K562 (cell line): ENCODE data around the gene UVRAG. TPM values are rescaled to one million over a fixed set of nuclear protein-coding genes. Genes with fewer than 3 reads are reported as not detected.

ENCODE experiments used
- ATAC-seq: fragments of 200-7000 bp; cut with Tn5 transposase; 3 replicates; pipeline ENCODE4 v1.9.1; 2020; ENCODE audit warnings: moderate library complexity
- BruUV-seq: library from RNA; stranded (reverse); fragments of 400-500 nt; replicated peaks from 2 replicates; lab custom pipeline; 2021; lab: Mats Ljungman, UMichigan
- CTCF ChIA-PET: fragments of 300-600 bp; formaldehyde crosslinking; extraction: SDS; loops from one replicate; lab custom pipeline; 2021; ENCODE audit warnings: low intra/inter-chr PET ratio; lab: Yijun Ruan, JAX
- POLR2A ChIA-PET: fragments of 300-600, 350-650 bp; sonication (Branson Sonifier 250); formaldehyde crosslinking; extraction: SDS; loops from one replicate; lab custom pipeline; 2021; ENCODE audit warnings: antibody characterized with exemption, inconsistent platforms; lab: Yijun Ruan, JAX
- DNase-seq, 4 experiments: peaks; one replicate each; pipeline versions ENCODE4 v3.0.0 to v3.0.0-alpha.2; 2011 to 2018; ENCODE audit warnings: low spot score in 3 of 4, mixed read lengths in 3 of 4; ENCODE audit errors: extremely low read depth in 1 of 4
- FAIRE-seq: peaks from 2 replicates; lab custom pipeline; 2011; peaks lifted over from hg19 to GRCh38; lab: Jason Lieb, UNC
- H2AFZ ChIP-seq: 2 replicates; pipeline ENCODE4 v1.6.0; 2011; ENCODE audit warnings: low read depth, low read length, control low read depth, inconsistent platforms
- H3K27ac ChIP-seq: fragments of 200-600 bp; 3 replicates; pipeline ENCODE4 v1.8.0; 2011; ENCODE audit warnings: low read depth, mild to moderate bottlenecking, control low read depth, inconsistent platforms, low read length, moderate library complexity, mixed read lengths; ENCODE audit errors: extremely low read depth
- H3K27me3 ChIP-seq, 2 experiments: fragments of 300-600 bp in 1 of 2; 2 replicates in 1 of 2; 3 replicates in 1 of 2; pipeline versions ENCODE4 v1.6.0 to v1.8.0; 2011; ENCODE audit warnings: inconsistent platforms in 2 of 2, low read length in 2 of 2, mild to moderate bottlenecking in 1 of 2, mixed read lengths in 1 of 2, moderate library complexity in 1 of 2; ENCODE audit not compliant: control insufficient read depth in 2 of 2, insufficient read depth in 2 of 2
- H3K36me3 ChIP-seq: fragments of 300-600 bp; 3 replicates; pipeline ENCODE4 v1.8.0; 2011; ENCODE audit warnings: mild to moderate bottlenecking, low read length, inconsistent platforms; ENCODE audit not compliant: control insufficient read depth, insufficient read depth
- H3K4me1 ChIP-seq, 2 experiments: fragments of 200-600 bp in 1 of 2; replicated peaks in 1 of 2; 2 replicates in 1 of 2; 3 replicates in 1 of 2; pipeline versions ENCODE4 v1.5.1 to v1.8.0; 2011; ENCODE audit warnings: inconsistent platforms in 2 of 2, low read length in 2 of 2, mild to moderate bottlenecking in 1 of 2, mixed read lengths in 1 of 2, moderate library complexity in 1 of 2; ENCODE audit not compliant: control insufficient read depth in 2 of 2, insufficient read depth in 2 of 2
- H3K4me2 ChIP-seq: 2 replicates; pipeline ENCODE4 v1.6.1; 2011; ENCODE audit warnings: low read length, control low read depth, inconsistent platforms, mixed read lengths; ENCODE audit not compliant: insufficient read depth
- H3K4me3 ChIP-seq: fragments of 200-600 bp; sonication (generic), shearing (Covaris generic); 2 replicates; pipeline ENCODE4 v1.5.1; 2016; ENCODE audit warnings: control low read depth, inconsistent platforms
- H3K79me2 ChIP-seq: fragments of 200-600 bp; 3 replicates; pipeline ENCODE4 v1.8.0; 2011; ENCODE audit warnings: low read length, inconsistent platforms; ENCODE audit not compliant: control insufficient read depth, insufficient read depth
- H3K9ac ChIP-seq, 2 experiments: 2 replicates each; pipeline versions ENCODE4 v1.6.0 to v1.6.1; 2011; ENCODE audit warnings: low read depth in 2 of 2, low read length in 2 of 2, control low read depth in 1 of 2, inconsistent platforms in 1 of 2, mild to moderate bottlenecking in 1 of 2, mixed read lengths in 1 of 2; ENCODE audit not compliant: insufficient read depth in 1 of 2
- H3K9me1 ChIP-seq: one replicate; pipeline ENCODE4 v1.6.0; 2011; ENCODE audit warnings: inconsistent platforms, mild to moderate bottlenecking, low read length, moderate library complexity; ENCODE audit not compliant: control insufficient read depth, insufficient read depth
- H3K9me3 ChIP-seq: replicated peaks from 2 replicates; pipeline ENCODE4 v1.5.1; 2011; ENCODE audit warnings: low read depth, low read length, inconsistent platforms; ENCODE audit not compliant: control insufficient read depth, insufficient read depth
- H4K20me1 ChIP-seq: replicated peaks from 2 replicates; pipeline ENCODE4 v1.6.1; 2011; ENCODE audit warnings: low read length, inconsistent platforms, mixed read lengths; ENCODE audit not compliant: control insufficient read depth, insufficient read depth
- COPS2 ChIP-seq: fragments of 450-650 bp; conservative IDR thresholded peaks from 2 replicates; pipeline ENCODE4 v1.6.1; 2016; ENCODE audit warnings: mild to moderate bottlenecking, moderate library complexity
- ELF1 ChIP-seq: fragments of 200-800 bp; sonication (Bioruptor generic); IDR thresholded peaks from 2 replicates; pipeline ENCODE4 v1.6.1; 2016; ENCODE audit warnings: missing genetic modification characterization, missing compliant biosample characterization
- ETV5 ChIP-seq: sonication (generic); formaldehyde crosslinking; IDR thresholded peaks from 2 replicates; pipeline ENCODE4 v1.4.0; 2020; ENCODE audit warnings: low read depth, mild to moderate bottlenecking, missing genetic modification reagents
- KLF6 ChIP-seq: fragments of 250-450 bp; sonication (Bioruptor Pico); IDR thresholded peaks from 2 replicates; pipeline ENCODE4 v1.4.0; 2020; ENCODE audit warnings: mild to moderate bottlenecking, moderate library complexity, borderline replicate concordance
- NCOR1 ChIP-seq: fragments of 450-650 bp; IDR thresholded peaks from 2 replicates; pipeline ENCODE4 v1.6.1; 2016; ENCODE audit warnings: mild to moderate bottlenecking, moderate library complexity
- PCBP2 ChIP-seq: fragments of 200-400 bp; formaldehyde crosslinking; IDR thresholded peaks from 2 replicates; pipeline ENCODE4 v1.6.1; 2018; ENCODE audit warnings: low read length, low read depth, mild to moderate bottlenecking, moderate library complexity; ENCODE audit not compliant: poor library complexity, severe bottlenecking
- POU5F1 ChIP-seq: fragments of 150-350 bp; IDR thresholded peaks from 2 replicates; pipeline ENCODE4 v1.6.1; 2014; ENCODE audit warnings: borderline replicate concordance, low read length, low read depth, mild to moderate bottlenecking; ENCODE audit not compliant: partially characterized antibody
- RAD21 ChIP-seq, 2 experiments: fragments of 250-450 bp in 1 of 2; fragments of 450-650 bp in 1 of 2; sonication (Bioruptor Pico) in 1 of 2; formaldehyde crosslinking in 1 of 2; IDR thresholded peaks in 1 of 2; conservative IDR thresholded peaks in 1 of 2; 2 replicates each; pipeline versions ENCODE4 v1.4.0 to v1.8.0; 2020 to 2022; ENCODE audit warnings: mild to moderate bottlenecking in 2 of 2, moderate library complexity in 1 of 2
- RBM25 ChIP-seq: fragments of 200-400 bp; formaldehyde crosslinking; IDR thresholded peaks from 2 replicates; pipeline ENCODE4 v1.6.1; 2018; ENCODE audit warnings: low read length, low read depth, moderate library complexity; ENCODE audit not compliant: severe bottlenecking
- SREBF1 ChIP-seq: fragments of 150-350 bp; IDR thresholded peaks from 2 replicates; pipeline ENCODE4 v1.6.1; 2014; ENCODE audit warnings: antibody characterized with exemption, low read depth, low read length, borderline replicate concordance
- TCF3 ChIP-seq: sonication (generic); formaldehyde crosslinking; IDR thresholded peaks from 2 replicates; pipeline ENCODE4 v1.4.0; 2020; ENCODE audit warnings: mild to moderate bottlenecking, missing genetic modification reagents
- ZNF124 ChIP-seq: sonication (generic); formaldehyde crosslinking; IDR thresholded peaks from 2 replicates; pipeline ENCODE4 v1.8.1; 2022; ENCODE audit warnings: missing genetic modification reagents
- ZNF239 ChIP-seq: fragments of 250-450 bp; sonication (Bioruptor Pico); IDR thresholded peaks from 2 replicates; pipeline ENCODE4 v1.4.0; 2020; ENCODE audit warnings: mild to moderate bottlenecking
- WGBS: fragments of 100-300 bp; shearing (Covaris generic); methylation state at CpG from one replicate; pipeline ENCODE4 v1.1.6; 2016; ENCODE audit warnings: low coverage, mixed read lengths; ENCODE audit not compliant: insufficient coverage; ENCODE audit errors: missing lambda C conversion rate; 5-methylcytosine and 5-hydroxymethylcytosine counted together
- in situ Hi-C: fragments of 300-500 bp; cut with MboI; formaldehyde crosslinking; loops from 4 replicates; pipeline ENCODE4 v1.15.0; 2018; ENCODE audit warnings: inconsistent platforms, mixed read lengths
- intact Hi-C: fragments of 100-400 bp; cut with micrococcal nuclease; formaldehyde crosslinking; loops from 2 replicates; pipeline ENCODE4 v1.14.2; 2022
- polyA plus RNA-seq, 8 experiments: library from polyadenylated mRNA; depleted of rRNA in 4 of 8; stranded (reverse) in 5 of 8; unstranded in 3 of 8; fragments of >200 nt; fragmentation: Nextera tagmentation in 2 of 8; fragmentation: Illumina TruSeq in 1 of 8; extraction: Ambion mirVana in 2 of 8; extraction: Trizol in 1 of 8; gene quantifications; 2 replicates each; pipeline versions ENCODE4 v1.2.1 to v1.2.3, GENCODE V29; 2011 to 2014; ENCODE audit warnings: inconsistent platforms in 1 of 8, missing spikeins in 1 of 8
- total RNA-seq, 7 experiments: library from RNA; depleted of rRNA in 6 of 7; stranded (reverse); fragments of >200 nt in 6 of 7; fragmentation: Illumina TruSeq in 2 of 7; extraction: Trizol in 2 of 7; gene quantifications; 2 replicates each; pipeline versions ENCODE4 v1.2.1 to v1.2.3, GENCODE V29; 2011 to 2021; ENCODE audit warnings: low replicate concordance in 1 of 7
- TF ChIP-seq, protein P1 (sequence below): sonication (generic); formaldehyde crosslinking; IDR thresholded peaks from 2 replicates; pipeline ENCODE4 v1.9.0; 2022; ENCODE audit warnings: mild to moderate bottlenecking, missing genetic modification reagents
- TF ChIP-seq, protein P2 (sequence below): fragments of 250-450 bp; sonication (Bioruptor Pico); IDR thresholded peaks from 2 replicates; pipeline ENCODE4 v1.9.0; 2021; ENCODE audit warnings: mild to moderate bottlenecking, inconsistent platforms
- TF ChIP-seq, protein P3 (sequence below): sonication (generic); formaldehyde crosslinking; IDR thresholded peaks from 2 replicates; pipeline ENCODE4 v1.8.0; 2022; ENCODE audit warnings: mild to moderate bottlenecking, missing genetic modification reagents

UVRAG gene
- total and polyA plus RNA-seq, 9 of the 15 experiments (the other 6 are each of a cell fraction or from before 2014, with no cell fraction given), result 3.1 to 17.8 (median 12.4) TPM

DNA sequence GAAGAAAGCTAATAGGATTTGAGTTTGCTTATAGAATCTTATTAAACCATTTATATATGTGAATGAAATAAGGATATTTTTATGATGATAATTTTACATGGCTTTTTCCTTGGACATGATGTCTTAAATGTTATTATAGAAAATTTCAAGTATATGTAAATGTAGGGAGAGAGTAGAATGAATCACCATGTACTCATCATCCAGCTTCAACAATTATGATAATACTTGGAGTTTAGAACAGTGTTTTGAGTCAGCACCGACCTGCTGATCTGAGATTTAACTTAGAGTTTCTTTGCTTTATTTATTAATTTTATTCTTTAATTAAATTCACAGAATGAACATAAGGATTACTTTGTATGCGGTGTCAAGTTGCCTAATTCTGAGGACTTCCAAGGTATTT lies 193.5 kb downstream of the UVRAG start:
- in situ Hi-C loops, result no loop called here
- Histone ChIP-seq H3K9ac (no peak overlapping the region), H3K79me2 (no peaks in the 10 kb centered on the region), H3K9me3 (no peaks in the 10 kb centered on the region), H3K4me3 (no peak overlapping the region), H3K4me1 (no peaks in the 10 kb centered on the region), H3K4me2 (no peak overlapping the region), H3K27me3 (no peaks in the 10 kb centered on the region), H2AFZ (no peak overlapping the region), H3K9me1 (no peaks in the 10 kb centered on the region), H4K20me1 (no peaks in the 10 kb centered on the region), H3K27ac (no peak overlapping the region), H3K36me3 (peaks cover 28% of the 10 kb centered on the region)
- ChIA-PET CTCF (no interaction called here), POLR2A (no interaction called here)
- FAIRE-seq (no peak), DNase-seq (no peak), ATAC-seq (no peak)
- WGBS, result 93% methylated on average over 2 of the region's 2 CpGs
- BruUV-seq, result no TSS peak
- intact Hi-C loops, result no loop called here
- TF ChIP-seq ZNF239 (CRISPR knock-in tag), result no peak
- no peak for TF ChIP-seq COPS2
- TF ChIP-seq, protein P1, sequence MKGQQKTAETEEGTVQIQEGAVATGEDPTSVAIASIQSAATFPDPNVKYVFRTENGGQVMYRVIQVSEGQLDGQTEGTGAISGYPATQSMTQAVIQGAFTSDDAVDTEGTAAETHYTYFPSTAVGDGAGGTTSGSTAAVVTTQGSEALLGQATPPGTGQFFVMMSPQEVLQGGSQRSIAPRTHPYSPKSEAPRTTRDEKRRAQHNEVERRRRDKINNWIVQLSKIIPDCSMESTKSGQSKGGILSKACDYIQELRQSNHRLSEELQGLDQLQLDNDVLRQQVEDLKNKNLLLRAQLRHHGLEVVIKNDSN (CRISPR knock-in tag), result no peak
- no peak for TF ChIP-seq SREBF1
- TF ChIP-seq KLF6 (CRISPR knock-in tag), result no peak
- no peak for TF ChIP-seq RBM25
- TF ChIP-seq ZNF124 (CRISPR knock-in tag), result no peak
- no peak for TF ChIP-seq POU5F1
- TF ChIP-seq NCOR1, result no peak
- TF ChIP-seq PCBP2, result no peak
- TF ChIP-seq, protein P2, sequence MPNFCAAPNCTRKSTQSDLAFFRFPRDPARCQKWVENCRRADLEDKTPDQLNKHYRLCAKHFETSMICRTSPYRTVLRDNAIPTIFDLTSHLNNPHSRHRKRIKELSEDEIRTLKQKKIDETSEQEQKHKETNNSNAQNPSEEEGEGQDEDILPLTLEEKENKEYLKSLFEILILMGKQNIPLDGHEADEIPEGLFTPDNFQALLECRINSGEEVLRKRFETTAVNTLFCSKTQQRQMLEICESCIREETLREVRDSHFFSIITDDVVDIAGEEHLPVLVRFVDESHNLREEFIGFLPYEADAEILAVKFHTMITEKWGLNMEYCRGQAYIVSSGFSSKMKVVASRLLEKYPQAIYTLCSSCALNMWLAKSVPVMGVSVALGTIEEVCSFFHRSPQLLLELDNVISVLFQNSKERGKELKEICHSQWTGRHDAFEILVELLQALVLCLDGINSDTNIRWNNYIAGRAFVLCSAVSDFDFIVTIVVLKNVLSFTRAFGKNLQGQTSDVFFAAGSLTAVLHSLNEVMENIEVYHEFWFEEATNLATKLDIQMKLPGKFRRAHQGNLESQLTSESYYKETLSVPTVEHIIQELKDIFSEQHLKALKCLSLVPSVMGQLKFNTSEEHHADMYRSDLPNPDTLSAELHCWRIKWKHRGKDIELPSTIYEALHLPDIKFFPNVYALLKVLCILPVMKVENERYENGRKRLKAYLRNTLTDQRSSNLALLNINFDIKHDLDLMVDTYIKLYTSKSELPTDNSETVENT (CRISPR knock-in tag), result no peak
- no peak for TF ChIP-seq TCF3
- TF ChIP-seq ELF1, result no peak
- TF ChIP-seq, protein P3, sequence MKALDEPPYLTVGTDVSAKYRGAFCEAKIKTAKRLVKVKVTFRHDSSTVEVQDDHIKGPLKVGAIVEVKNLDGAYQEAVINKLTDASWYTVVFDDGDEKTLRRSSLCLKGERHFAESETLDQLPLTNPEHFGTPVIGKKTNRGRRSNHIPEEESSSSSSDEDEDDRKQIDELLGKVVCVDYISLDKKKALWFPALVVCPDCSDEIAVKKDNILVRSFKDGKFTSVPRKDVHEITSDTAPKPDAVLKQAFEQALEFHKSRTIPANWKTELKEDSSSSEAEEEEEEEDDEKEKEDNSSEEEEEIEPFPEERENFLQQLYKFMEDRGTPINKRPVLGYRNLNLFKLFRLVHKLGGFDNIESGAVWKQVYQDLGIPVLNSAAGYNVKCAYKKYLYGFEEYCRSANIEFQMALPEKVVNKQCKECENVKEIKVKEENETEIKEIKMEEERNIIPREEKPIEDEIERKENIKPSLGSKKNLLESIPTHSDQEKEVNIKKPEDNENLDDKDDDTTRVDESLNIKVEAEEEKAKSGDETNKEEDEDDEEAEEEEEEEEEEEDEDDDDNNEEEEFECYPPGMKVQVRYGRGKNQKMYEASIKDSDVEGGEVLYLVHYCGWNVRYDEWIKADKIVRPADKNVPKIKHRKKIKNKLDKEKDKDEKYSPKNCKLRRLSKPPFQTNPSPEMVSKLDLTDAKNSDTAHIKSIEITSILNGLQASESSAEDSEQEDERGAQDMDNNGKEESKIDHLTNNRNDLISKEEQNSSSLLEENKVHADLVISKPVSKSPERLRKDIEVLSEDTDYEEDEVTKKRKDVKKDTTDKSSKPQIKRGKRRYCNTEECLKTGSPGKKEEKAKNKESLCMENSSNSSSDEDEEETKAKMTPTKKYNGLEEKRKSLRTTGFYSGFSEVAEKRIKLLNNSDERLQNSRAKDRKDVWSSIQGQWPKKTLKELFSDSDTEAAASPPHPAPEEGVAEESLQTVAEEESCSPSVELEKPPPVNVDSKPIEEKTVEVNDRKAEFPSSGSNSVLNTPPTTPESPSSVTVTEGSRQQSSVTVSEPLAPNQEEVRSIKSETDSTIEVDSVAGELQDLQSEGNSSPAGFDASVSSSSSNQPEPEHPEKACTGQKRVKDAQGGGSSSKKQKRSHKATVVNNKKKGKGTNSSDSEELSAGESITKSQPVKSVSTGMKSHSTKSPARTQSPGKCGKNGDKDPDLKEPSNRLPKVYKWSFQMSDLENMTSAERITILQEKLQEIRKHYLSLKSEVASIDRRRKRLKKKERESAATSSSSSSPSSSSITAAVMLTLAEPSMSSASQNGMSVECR (CRISPR knock-in tag), result no peak
- no peak for TF ChIP-seq RAD21 (CRISPR knock-in tag; conservative IDR thresholded peaks at IDR 0.05 in 1 of 2, IDR thresholded peaks at IDR 0.05 in 1 of 2)
- no peak for TF ChIP-seq ETV5 (CRISPR knock-in tag)
